Activated naive CD4-positive, alpha-beta T cell treated with anti-CD3 and anti-CD28 coated beads, Interleukin-2, amount 50 U/mL, for 72 hours (primary cell): Measurements from ENCODE around the gene PDK3. TPM values are rescaled to one million over a fixed set of nuclear protein-coding genes. Genes with fewer than 3 reads are reported as not detected.

Source experiments
- ATAC-seq, 2 donors: fragments of 150-1000 bp; cut with Tn5 transposase; 2 replicates each; pipeline ENCODE4 v1.10.0; 2021; ENCODE audit warnings: mild to moderate bottlenecking in 2 of 2, moderate library complexity in 2 of 2
- DNase-seq, 2 donors: peaks; one replicate each; pipeline ENCODE4 v3.0.0; 2021 to 2022; ENCODE audit warnings: low spot score in 2 of 2
- H3K27ac Mint-ChIP-seq, 2 donors: one replicate each; pipeline ENCODE4 v1.8.0; 2022; ENCODE audit warnings: mild to moderate bottlenecking in 2 of 2, mixed read lengths in 2 of 2
- H3K36me3 Mint-ChIP-seq, 2 donors: one replicate each; pipeline ENCODE4 v1.8.0; 2022; ENCODE audit warnings: mixed read lengths in 2 of 2
- H3K9me3 Mint-ChIP-seq, 2 donors: one replicate each; pipeline ENCODE4 v1.8.0; 2022; ENCODE audit warnings: mixed read lengths in 2 of 2
- total RNA-seq, 2 donors: library from RNA; stranded (reverse); gene quantifications; one replicate each; pipeline ENCODE4 v1.2.3, GENCODE V29; 2022

PDK3 gene
- 10 to 100 TPM; 48.5 to 57.7 TPM for total RNA-seq

DNA sequence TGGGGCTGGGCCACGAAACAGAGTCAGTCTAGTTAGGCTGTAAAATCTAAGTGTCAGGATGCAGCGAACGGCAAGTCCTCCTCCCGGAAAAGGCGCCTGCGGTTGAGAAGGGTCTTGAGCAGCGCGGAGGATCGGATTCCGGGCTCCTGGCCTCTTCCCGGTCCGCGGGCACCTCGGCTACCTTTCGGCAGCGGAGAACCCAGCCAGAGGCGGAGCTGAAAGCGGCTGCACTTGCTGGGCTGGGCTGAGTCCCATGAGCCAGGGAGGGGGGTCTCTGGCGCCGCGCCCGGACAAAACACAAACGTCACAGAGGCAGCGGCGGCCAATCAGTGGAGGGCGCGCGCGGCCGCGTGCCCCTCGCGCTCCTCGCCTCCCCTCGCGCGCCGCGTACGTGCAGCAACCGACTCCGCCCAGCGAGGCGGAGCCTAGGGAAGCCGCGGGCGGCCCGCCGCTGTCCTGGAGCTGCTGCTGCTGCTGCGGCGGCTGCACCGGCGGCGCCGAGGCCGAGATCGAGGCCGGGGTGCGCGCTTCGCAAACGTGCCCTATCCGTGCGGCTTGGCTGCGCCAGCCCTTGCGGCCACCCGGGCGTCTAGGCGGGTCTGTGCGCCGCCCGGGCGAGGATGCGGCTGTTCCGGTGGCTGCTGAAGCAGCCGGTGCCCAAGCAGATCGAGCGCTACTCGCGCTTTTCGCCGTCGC lies at the start of gene PDK3:
TSS of gene PDK3 (plus strand) at position 451 of the 696 bp plus-strand sequence. CDS start at position 621, 170 bp downstream.
- ATAC-seq, result peak; percentile 96 to 98
- Mint-ChIP-seq H3K36me3 (peaks cover 0 to 10% of the 10 kb centered on the region in 2 donors), H3K9me3 (no peaks in the 10 kb centered on the region), H3K27ac (peak within 1 kb of the TSS; percentile 84 to 91)
- DNase-seq, result peak; percentile 78 to 85

DNA sequence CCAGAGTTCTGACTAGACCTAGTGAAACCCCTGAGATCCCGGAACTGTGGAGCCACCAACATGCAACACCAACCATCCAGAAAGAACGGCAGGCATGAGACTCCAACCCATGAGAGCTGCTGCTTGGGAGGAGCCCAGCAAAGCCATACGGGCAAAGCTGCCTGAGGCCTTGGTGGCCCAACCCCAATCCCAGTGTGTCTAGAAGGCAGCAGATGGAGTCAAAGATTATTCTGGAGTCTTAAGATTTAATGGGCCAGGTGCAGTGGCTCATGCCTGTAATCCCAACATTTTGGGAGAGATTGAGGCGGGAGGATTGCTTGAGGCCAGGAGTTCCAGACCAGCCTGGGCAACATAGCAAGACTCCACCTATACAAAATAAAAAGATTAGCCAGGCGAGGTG lies 49.2 kb upstream of the PDK3 start:
- DNase-seq (no peak), ATAC-seq (no peak)
- no peak overlapping the region for H3K27ac Mint-ChIP-seq
- no peaks in the 10 kb centered on the region for H3K36me3 Mint-ChIP-seq
- H3K9me3 Mint-ChIP-seq, result no peaks in the 10 kb centered on the region

DNA sequence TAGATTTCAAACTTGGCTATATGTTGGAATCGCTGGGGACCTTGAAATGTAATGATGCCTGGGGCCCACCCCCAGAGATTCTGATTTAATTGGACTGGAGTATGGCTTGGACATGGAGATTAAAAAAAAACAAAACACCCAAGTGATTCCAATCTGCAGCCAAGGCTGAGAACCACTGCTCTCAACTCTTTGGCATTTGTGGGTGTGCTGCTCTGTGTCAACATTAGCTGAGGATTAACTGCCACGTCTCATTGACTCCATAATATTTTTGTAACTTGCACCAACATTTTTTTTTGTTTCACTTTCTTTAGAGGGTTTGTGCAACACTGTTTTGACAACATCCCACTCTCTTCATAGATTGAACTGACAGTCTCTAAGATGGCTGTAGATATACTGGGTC lies 41.1 kb upstream of the PDK3 start:
- no peak for ATAC-seq
- Mint-ChIP-seq H3K9me3 (no peaks in the 10 kb centered on the region), H3K27ac (no peak overlapping the region), H3K36me3 (no peaks in the 10 kb centered on the region)
- no peak for DNase-seq

DNA sequence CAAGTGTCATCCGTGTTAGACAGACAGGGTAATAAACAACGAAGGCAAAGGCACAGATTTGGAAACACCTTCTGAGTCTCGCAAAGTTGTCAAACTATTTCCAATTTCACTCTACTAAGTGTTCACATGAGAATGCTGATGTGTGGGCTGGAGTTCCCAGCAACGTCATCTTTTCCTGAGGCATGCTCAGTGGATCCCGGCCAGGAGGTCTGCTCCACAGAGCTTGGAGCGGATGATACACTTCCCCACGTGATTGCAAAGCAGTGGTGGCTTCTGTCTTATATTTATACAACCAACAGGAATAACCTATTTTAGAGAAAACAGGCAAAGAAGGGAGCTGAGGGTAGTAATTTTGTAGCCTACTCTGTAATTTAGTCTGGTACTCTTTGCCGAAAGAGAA lies 40.1 kb upstream of the PDK3 start:
- Mint-ChIP-seq H3K27ac (no peak overlapping the region), H3K36me3 (no peaks in the 10 kb centered on the region), H3K9me3 (no peaks in the 10 kb centered on the region)
- DNase-seq (no peak), ATAC-seq (no peak)

DNA sequence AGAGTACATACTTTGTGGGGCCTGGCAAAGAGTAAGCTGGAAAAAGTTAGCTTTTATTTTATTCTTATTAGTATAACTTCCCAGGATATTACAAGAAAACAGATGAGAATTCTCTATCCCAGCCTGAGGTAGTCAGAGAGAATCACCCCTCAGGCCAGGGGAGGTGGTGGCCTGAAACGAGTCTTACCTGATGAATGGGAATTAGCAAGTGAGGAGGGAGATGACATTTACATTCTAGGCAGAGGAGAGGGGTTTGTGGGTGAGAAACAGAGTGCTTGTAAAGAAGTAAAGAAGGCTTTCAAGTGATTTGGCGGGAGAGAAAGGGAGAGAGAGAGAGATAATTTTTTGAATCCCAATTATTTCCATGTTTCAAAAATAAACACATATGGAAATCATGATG lies 39.3 kb upstream of the PDK3 start:
- no peaks in the 10 kb centered on the region for H3K36me3 Mint-ChIP-seq
- no peak for ATAC-seq
- no peak for DNase-seq
- no peaks in the 10 kb centered on the region for H3K9me3 Mint-ChIP-seq
- H3K27ac Mint-ChIP-seq, result peak overlapping the region in 1 of 2 donors; percentile 51

DNA sequence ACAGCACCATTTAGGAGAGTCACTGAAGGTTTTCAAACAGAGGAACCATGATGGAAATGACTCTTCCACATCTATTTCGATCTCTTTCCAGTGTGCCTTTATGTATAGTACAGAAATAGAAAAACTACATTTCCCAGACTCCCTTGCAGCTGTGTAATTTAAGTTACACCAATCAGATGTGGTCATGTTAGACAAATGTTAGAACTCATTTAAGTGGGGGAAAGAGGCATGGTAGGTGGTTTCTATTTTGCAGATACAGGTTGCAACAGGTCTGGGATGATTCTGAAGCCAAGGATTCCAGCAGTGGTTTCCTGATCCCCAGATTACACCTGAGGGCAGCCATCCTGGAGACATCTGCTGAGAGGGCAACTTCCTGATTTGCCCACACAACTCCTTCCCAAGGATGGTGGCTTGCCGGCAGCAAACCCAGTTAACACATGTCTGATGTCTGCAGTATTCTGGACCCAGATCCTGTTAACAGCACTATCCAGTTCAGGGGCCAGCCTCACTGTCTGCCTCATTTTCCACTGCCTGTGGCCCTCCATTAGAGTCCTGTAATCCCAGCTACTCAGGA lies 38.7 kb upstream of the PDK3 start:
- Mint-ChIP-seq H3K36me3 (no peaks in the 10 kb centered on the region), H3K9me3 (no peaks in the 10 kb centered on the region), H3K27ac (peak overlapping the region in 1 of 2 donors; percentile 49)
- peak in 1 of 2 donors; percentile 67 for ATAC-seq
- no peak for DNase-seq

GRCh38 chrX:24426921-24427746 lies 38.0 kb upstream of the PDK3 start:
- Mint-ChIP-seq H3K27ac (peak overlapping the region in 1 of 2 donors; percentile 49), H3K9me3 (no peaks in the 10 kb centered on the region), H3K36me3 (no peaks in the 10 kb centered on the region)
- ATAC-seq (no peak), DNase-seq (no peak)

DNA sequence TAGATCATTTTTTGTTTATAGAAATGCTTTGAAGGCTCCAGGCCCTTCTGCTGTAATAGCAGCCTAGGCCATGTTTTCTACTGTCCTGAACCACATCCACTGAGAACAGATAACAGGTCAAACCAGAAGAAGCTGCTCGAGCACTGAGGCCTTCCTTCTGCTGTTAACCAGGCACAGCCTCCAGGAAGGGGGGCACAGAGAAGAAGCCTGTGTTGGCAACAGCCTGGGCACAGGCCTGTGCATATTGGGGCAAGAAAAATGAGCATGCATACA lies 37.4 kb upstream of the PDK3 start:
- DNase-seq (no peak), ATAC-seq (no peak)
- no peak overlapping the region for H3K27ac Mint-ChIP-seq
- no peaks in the 10 kb centered on the region for H3K36me3 Mint-ChIP-seq
- H3K9me3 Mint-ChIP-seq, result peaks cover 0 to 5% of the 10 kb centered on the region in 2 donors

DNA sequence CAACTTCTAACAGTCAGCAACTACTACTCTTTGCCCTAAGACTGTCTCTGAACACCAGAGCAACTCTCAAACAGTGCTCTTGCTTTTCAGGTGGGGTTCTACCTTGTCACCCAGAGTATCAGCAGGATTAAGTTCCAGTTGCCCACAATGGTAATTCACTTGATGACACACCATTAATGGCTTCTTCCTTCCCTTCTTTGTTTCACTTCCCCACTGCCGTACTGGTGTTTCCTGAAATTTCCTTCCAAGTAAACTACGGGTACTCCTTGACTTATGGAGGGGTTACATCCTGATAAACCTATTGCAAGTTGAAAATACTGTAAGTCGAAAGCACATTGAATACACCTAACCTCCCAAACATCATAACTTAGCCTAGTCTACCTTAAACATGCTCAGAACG lies 36.6 kb upstream of the PDK3 start:
- H3K36me3 Mint-ChIP-seq, result no peaks in the 10 kb centered on the region
- ATAC-seq (no peak), DNase-seq (no peak)
- H3K9me3 Mint-ChIP-seq, result peaks cover 0 to 10% of the 10 kb centered on the region in 2 donors
- H3K27ac Mint-ChIP-seq, result no peak overlapping the region

- ATAC-seq (no peak), DNase-seq (no peak)
- Mint-ChIP-seq H3K36me3 (no peaks in the 10 kb centered on the region), H3K27ac (no peak overlapping the region), H3K9me3 (peaks cover 0 to 10% of the 10 kb centered on the region in 2 donors)
Measured at GRCh38 chrX:24435060-24435459, 30.0 kb upstream of the PDK3 start.

DNA sequence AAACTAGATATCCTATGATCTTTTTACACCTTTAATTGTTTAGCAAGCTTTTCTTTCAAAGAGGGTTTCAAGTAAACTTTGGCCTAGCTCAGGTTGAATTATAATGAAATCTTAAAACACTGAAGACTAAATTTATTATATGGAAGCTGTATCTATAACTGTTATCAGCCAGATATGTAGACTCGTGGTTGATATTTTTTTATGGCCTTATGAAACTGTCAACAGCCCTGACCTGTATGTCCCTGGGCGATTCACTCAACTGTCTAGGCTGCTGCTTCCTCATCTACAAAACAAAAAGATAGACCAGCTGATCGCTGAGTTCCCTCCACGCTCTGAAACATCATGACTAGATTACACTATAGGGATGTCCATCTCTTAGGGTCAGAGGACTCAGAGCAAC lies 21.2 kb upstream of the PDK3 start:
- no peak overlapping the region for H3K27ac Mint-ChIP-seq
- no peaks in the 10 kb centered on the region for H3K9me3 Mint-ChIP-seq
- DNase-seq (no peak), ATAC-seq (no peak)
- no peaks in the 10 kb centered on the region for H3K36me3 Mint-ChIP-seq

DNA sequence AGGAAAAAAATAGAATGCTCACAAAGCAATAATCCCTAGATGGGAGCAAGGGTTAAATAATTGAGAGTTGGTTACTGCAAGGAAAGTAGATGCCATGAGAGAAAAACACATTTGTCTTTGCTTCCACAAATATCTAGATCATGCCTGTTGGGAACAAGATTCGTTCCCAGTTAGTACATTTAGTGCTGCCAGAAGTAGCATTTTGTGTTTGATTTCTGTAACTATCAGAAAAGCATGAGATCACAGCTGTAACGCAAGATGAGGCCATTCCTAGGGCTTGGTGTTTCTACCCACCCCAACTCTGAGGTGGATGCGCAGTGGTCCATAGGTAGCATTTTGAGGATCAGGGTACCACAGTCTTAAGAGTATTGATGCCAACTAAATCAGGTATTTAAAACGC lies 20.4 kb upstream of the PDK3 start:
- H3K9me3 Mint-ChIP-seq, result no peaks in the 10 kb centered on the region
- no peak for ATAC-seq
- DNase-seq, result no peak
- no peak overlapping the region for H3K27ac Mint-ChIP-seq
- no peaks in the 10 kb centered on the region for H3K36me3 Mint-ChIP-seq

GRCh38 chrX:24448762-24449250 lies 16.3 kb upstream of the PDK3 start:
- Mint-ChIP-seq H3K9me3 (no peaks in the 10 kb centered on the region), H3K27ac (no peak overlapping the region), H3K36me3 (peaks cover 0 to 4% of the 10 kb centered on the region in 2 donors)
- ATAC-seq (no peak), DNase-seq (no peak)

- ATAC-seq (no peak), DNase-seq (no peak)
- Mint-ChIP-seq H3K27ac (no peak overlapping the region), H3K36me3 (peaks cover 0 to 10% of the 10 kb centered on the region in 2 donors), H3K9me3 (no peaks in the 10 kb centered on the region)
Measured at GRCh38 chrX:24463077-24463476, 2.0 kb upstream of the PDK3 start.

- ATAC-seq (no peak), DNase-seq (no peak)
- Mint-ChIP-seq H3K27ac (peak overlapping the region; percentile 84 to 91), H3K9me3 (no peaks in the 10 kb centered on the region), H3K36me3 (peaks cover 0 to 10% of the 10 kb centered on the region in 2 donors)
Measured at GRCh38 chrX:24464498-24464835, 619 bp upstream of the PDK3 start.

- no peaks in the 10 kb centered on the region for H3K9me3 Mint-ChIP-seq
- H3K27ac Mint-ChIP-seq, result peak overlapping the region; percentile 63 to 91
- DNase-seq (no peak), ATAC-seq (no peak)
- H3K36me3 Mint-ChIP-seq, result peaks cover 0 to 10% of the 10 kb centered on the region in 2 donors
Measured at GRCh38 chrX:24465532-24465865, 413 bp downstream of the PDK3 start.

DNA sequence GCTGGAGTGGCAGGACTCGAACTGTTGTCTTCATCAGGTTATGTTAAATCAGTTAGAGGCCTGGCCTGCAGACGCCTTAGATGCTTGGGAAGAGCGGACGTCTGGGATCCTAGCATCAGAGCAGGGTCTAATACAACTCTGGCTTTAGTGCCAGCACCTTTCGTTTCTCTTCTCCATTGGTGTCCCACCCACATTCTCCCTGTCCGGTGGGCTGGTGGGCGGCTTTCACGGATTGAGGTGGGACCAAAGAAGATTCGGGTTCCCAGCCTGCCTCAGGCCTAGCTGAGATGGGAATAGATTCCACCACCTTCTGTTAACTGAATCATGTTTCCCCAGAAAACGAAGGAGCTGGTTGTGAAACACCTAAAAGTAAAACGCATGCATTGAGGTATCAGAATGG lies 939 bp downstream of the PDK3 start:
- H3K9me3 Mint-ChIP-seq, result no peaks in the 10 kb centered on the region
- no peak for DNase-seq

DNA sequence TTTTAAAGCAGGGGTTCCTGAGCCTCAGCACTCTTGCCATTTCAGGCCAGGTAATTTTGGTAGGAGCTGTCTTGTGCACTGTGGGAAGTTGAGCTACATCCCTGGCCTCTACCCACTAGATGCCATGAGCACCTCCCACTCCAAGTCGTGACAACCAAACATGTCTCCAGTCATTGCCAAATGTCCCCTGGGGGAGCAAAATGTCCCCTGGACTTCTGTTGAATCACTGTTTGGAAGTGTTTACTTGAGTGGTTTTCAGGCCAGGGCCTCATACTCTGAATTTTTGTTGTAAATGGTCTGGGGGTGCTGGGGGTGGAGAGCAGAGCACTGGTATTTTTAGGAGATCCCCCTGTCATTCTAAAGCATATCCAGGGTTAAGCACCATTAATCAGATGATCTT lies 3.2 kb downstream of the PDK3 start:
- no peaks in the 10 kb centered on the region for H3K9me3 Mint-ChIP-seq
- no peak overlapping the region for H3K27ac Mint-ChIP-seq
- no peak for ATAC-seq
- DNase-seq, result no peak
- H3K36me3 Mint-ChIP-seq, result peaks cover 0 to 10% of the 10 kb centered on the region in 2 donors

More for the DNA sequence above, 939 bp downstream of the PDK3 start:
- peak overlapping the region; percentile 63 to 91 for H3K27ac Mint-ChIP-seq
- no peak for ATAC-seq
- peaks cover 0 to 10% of the 10 kb centered on the region in 2 donors for H3K36me3 Mint-ChIP-seq
